NT2/D1 (cell line): ENCODE measurements around the gene EIF4E1B.

ENCODE experiments used
- SUZ12 ChIP-seq: IDR thresholded peaks from 2 replicates; pipeline ENCODE4 v1.6.1; 2011; ENCODE audit not compliant: insufficient read length, insufficient read depth; ENCODE audit errors: extremely low read depth
- YY1 ChIP-seq: IDR thresholded peaks from 2 replicates; pipeline ENCODE4 v1.6.1; 2011; ENCODE audit not compliant: insufficient read length, insufficient read depth
- ZNF274 ChIP-seq: IDR thresholded peaks from 2 replicates; pipeline ENCODE4 v1.6.1; 2011; ENCODE audit warnings: mild to moderate bottlenecking, low read depth, low read length

DNA sequence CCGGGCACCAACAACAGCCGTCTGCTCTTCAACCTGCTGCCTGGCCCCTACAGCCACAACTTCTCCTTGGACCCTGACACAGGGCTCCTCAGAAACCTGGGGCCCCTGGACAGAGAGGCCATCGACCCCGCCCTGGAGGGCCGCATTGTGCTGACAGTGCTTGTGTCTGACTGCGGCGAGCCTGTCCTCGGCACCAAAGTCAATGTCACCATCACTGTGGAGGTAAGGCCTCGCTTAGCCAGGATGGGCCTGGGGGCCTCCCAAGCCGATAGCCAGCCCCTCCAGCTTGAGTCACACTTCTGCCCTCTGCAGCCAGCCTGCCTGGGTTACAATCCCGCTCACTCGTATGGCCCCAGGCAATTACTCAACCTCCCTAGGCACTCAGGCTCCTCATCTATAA is 49.1 kb upstream of the EIF4E1B start:
- no peak for TF ChIP-seq ZNF274
- no peak for TF ChIP-seq YY1
- TF ChIP-seq SUZ12: no peak
